Tibial artery (tissue), 4 donors: Measurements from ENCODE around the gene COTL1.

Source experiments
- DNase-seq, 2 donors: peaks; one replicate each; pipeline ENCODE4 v3.0.0-alpha.2; 2019
- H3K27ac ChIP-seq, 2 donors: fragments of 200-600 bp; sonication (generic) in 1 of 2; 1 replicate in 1 of 2; 2 replicates in 1 of 2; pipeline ENCODE4 v1.5.1; 2018 to 2019; ENCODE audit warnings: mild to moderate bottlenecking in 1 of 2
- H3K27me3 ChIP-seq, 2 donors: fragments of 200-600 bp; sonication (generic) in 1 of 2; one replicate each; pipeline versions ENCODE4 v1.5.1 to v1.6.0; 2016 to 2019
- H3K36me3 ChIP-seq, 3 donors: fragments of 200-600 bp; sonication (generic) in 2 of 3; one replicate each; pipeline ENCODE4 v1.5.1; 2016 to 2019; ENCODE audit warnings: mild to moderate bottlenecking in 2 of 3
- H3K4me1 ChIP-seq, 4 donors: fragments of 200-600 bp; sonication (generic) in 2 of 4; 1 replicate in 3 of 4; 2 replicates in 1 of 4; pipeline ENCODE4 v1.5.1; 2016 to 2019
- H3K4me3 ChIP-seq, 2 donors: fragments of 200-600 bp; sonication (generic) in 1 of 2; 1 replicate in 1 of 2; 2 replicates in 1 of 2; pipeline ENCODE4 v1.5.1; 2018 to 2019; ENCODE audit warnings: mild to moderate bottlenecking in 2 of 2
- H3K9me3 ChIP-seq, 3 donors: fragments of 200-600 bp; sonication (generic) in 1 of 3; one replicate each; pipeline ENCODE4 v1.5.1; 2016 to 2019
- intact Hi-C: fragments of 100-400 bp; cut with DNase I; formaldehyde crosslinking; loops from one replicate; pipeline ENCODE4 v1.15.0; 2023; ENCODE audit warnings: low total_unique reads
- TF ChIP-seq, protein P1 (sequence below), 2 experiments: fragments of 200-600 bp in 1 of 2; fragments of 450-650 bp in 1 of 2; IDR thresholded peaks; one replicate each; pipeline ENCODE4 v1.5.1; 2017 to 2019; ENCODE audit warnings: antibody characterized with exemption in 2 of 2, mild to moderate bottlenecking in 1 of 2, moderate library complexity in 1 of 2

The COTL1 gene

DNA sequence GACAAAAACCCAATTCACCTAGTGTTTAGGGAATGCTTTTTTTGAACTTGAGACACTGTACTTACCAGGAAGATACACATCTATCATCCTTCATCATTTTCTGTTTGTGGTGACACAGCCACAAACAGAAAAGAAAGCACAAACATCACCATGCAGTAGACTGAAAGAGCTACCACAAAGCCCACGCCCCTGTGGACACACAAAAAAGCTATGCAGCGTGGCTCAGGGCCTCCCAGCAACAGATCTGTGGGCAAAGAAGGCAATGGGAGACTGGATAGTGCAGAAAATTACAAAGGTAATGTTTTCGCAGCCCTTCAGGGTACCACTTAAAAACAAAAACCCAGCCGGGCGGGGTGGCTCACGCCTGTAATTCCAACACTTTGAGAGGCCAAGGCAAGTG, 9.6 kb downstream of the COTL1 start:
- no peaks in the 10 kb centered on the region for H3K27me3 ChIP-seq
- TF ChIP-seq, protein P1, sequence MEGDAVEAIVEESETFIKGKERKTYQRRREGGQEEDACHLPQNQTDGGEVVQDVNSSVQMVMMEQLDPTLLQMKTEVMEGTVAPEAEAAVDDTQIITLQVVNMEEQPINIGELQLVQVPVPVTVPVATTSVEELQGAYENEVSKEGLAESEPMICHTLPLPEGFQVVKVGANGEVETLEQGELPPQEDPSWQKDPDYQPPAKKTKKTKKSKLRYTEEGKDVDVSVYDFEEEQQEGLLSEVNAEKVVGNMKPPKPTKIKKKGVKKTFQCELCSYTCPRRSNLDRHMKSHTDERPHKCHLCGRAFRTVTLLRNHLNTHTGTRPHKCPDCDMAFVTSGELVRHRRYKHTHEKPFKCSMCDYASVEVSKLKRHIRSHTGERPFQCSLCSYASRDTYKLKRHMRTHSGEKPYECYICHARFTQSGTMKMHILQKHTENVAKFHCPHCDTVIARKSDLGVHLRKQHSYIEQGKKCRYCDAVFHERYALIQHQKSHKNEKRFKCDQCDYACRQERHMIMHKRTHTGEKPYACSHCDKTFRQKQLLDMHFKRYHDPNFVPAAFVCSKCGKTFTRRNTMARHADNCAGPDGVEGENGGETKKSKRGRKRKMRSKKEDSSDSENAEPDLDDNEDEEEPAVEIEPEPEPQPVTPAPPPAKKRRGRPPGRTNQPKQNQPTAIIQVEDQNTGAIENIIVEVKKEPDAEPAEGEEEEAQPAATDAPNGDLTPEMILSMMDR (IDR thresholded peaks at IDR 0.05), result no peak
- peaks cover 0 to 5% (median 0%) of the 10 kb centered on the region in 3 donors for H3K9me3 ChIP-seq
- H3K27ac ChIP-seq, result no peak overlapping the region
- intact Hi-C loops, result no loop called here
- DNase-seq, result no peak
- peaks cover under 1 to 14% (median 6%) of the 10 kb centered on the region in 4 donors for H3K4me1 ChIP-seq
- no peaks in the 10 kb centered on the region for H3K36me3 ChIP-seq
- no peak overlapping the region for H3K4me3 ChIP-seq

DNA sequence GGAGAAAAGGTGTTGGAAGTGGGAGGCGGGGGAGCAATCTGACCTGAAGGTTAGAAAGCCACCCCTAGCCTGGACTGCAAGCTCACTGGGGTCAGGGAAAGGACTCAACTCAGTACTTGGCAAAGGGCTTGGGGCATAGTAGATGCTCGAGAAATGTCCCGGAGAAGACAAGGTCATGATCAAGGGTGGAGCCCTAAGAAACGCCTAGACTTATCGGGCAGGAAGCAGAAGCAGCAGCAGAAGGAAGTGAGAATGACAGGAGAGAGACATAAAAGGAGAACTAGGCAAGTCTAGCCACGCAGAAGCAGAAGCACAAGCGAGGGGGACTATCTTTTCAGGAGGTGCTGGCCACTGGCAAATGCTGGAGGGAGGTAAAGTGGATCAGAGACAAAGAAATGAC, 10.2 kb downstream of the COTL1 start:
- Histone ChIP-seq H3K4me3 (no peak overlapping the region), H3K36me3 (no peaks in the 10 kb centered on the region), H3K4me1 (peaks cover 6 to 20% (median 12%) of the 10 kb centered on the region in 4 donors), H3K27me3 (no peaks in the 10 kb centered on the region), H3K27ac (no peak overlapping the region), H3K9me3 (peaks cover 0 to 5% (median 0%) of the 10 kb centered on the region in 3 donors)
- DNase-seq, result no peak
- intact Hi-C loops, result no loop called here
- TF ChIP-seq, protein P1 (IDR thresholded peaks at IDR 0.05), result no peak

DNA sequence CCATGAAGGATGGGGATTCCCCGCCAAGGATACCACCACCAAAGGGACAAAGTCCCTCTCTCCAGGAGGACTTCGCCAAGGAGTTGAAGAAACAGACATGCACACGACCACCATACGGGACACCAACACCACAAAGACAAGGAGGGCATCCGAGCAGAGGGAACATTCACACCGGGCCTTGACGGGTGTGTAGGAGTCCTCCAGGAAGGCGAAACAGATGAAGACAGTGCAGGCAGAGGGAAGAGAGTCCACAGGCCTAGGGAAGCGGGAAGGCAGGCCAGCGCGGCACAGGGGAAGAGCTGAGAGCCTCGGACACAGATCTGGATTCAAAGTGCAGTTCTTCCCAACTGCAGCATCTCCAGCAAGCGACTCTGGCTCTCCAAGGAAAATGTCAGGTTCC, 10.8 kb downstream of the COTL1 start:
- no peaks in the 10 kb centered on the region for H3K36me3 ChIP-seq
- peaks cover 6 to 24% (median 12%) of the 10 kb centered on the region in 4 donors for H3K4me1 ChIP-seq
- peaks cover 0 to 5% (median 0%) of the 10 kb centered on the region in 3 donors for H3K9me3 ChIP-seq
- no peak overlapping the region for H3K4me3 ChIP-seq
- DNase-seq, result no peak
- intact Hi-C loops, result no loop called here
- H3K27ac ChIP-seq, result no peak overlapping the region
- H3K27me3 ChIP-seq, result no peaks in the 10 kb centered on the region
- TF ChIP-seq, protein P1 (IDR thresholded peaks at IDR 0.05), result no peak

DNA sequence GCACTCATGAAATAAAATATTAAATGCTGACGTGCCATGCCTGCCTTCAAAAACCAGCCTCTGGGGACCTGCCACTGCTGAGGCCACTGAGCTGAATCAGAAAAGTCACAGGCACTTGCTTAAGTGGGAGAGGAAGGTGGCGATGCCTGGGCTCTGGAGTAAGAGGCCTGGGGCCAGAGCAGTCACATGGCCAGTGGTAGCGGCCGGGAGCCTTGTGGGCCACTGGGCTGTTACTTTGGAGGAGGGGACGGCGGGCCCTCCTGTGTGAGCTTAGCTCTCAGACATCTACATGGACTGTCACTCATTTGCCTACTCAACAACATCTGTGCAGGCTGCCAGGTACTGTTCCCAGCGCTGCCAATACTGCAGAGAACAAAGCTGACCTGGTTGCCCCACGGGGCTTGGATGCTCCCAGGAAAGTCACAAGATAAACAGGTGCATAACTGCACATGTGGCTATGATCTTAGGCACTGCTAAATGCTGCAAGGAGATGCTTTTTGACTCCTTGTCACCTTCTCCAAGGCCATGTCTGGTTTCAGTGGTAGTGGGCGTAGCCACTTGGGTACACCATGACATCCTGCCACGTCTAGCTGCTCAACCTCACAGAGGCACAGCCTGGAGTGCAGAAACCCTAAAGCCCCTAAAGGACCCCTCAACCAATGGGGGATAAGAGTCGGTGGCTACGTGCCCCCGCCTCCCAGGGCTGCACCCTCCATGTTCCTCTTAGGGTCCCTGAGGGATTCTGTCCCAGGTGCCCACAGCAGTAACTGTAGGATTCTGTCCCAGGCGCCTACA, 11.6 kb downstream of the COTL1 start:
- no peaks in the 10 kb centered on the region for H3K27me3 ChIP-seq
- H3K27ac ChIP-seq, result no peak overlapping the region
- TF ChIP-seq, protein P1 (IDR thresholded peaks at IDR 0.05), result no peak
- peaks cover 6 to 19% (median 11%) of the 10 kb centered on the region in 4 donors for H3K4me1 ChIP-seq
- H3K36me3 ChIP-seq, result no peaks in the 10 kb centered on the region
- intact Hi-C loops, result no loop called here
- no peak for DNase-seq
- H3K4me3 ChIP-seq, result no peak overlapping the region
- peaks cover 0 to 5% (median 0%) of the 10 kb centered on the region in 3 donors for H3K9me3 ChIP-seq

DNA sequence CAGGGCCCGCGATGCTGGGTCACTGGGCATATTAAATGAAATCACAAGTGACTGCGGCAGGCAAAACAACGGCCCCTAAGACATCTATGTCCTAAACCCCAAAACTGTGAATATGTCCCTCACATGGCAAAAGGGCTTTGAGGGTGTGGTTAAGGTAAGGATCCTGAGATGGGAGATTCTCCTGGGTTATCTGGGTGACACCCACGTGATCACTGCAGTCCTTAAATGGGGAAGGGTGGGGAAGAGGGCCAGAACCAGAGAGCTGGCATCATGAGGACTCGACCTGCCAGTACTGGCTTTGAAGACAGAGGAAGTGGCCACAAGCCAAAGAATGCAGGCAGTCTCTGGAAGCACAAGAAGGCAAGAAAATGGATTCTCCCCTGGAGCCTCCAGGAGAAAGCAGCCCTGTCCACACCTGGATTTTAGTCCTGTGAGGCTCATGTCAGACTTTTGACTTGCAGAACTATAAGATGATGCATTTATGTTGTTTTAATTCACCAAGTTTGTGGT, 12.5 kb downstream of the COTL1 start:
- H3K27me3 ChIP-seq, result no peaks in the 10 kb centered on the region
- peaks cover 6 to 15% (median 11%) of the 10 kb centered on the region in 4 donors for H3K4me1 ChIP-seq
- no peaks in the 10 kb centered on the region for H3K36me3 ChIP-seq
- intact Hi-C loops, result no loop called here
- H3K4me3 ChIP-seq, result no peak overlapping the region
- DNase-seq, result no peak
- TF ChIP-seq, protein P1 (IDR thresholded peaks at IDR 0.05), result no peak
- peaks cover 0 to 5% (median 0%) of the 10 kb centered on the region in 3 donors for H3K9me3 ChIP-seq
- no peak overlapping the region for H3K27ac ChIP-seq
